Endothelial cell of umbilical vein (primary cell): Measurements from ENCODE around the gene CRB1. TPM values are rescaled to one million over a fixed set of nuclear protein-coding genes. Genes with fewer than 3 reads are reported as not detected.
"Not testable (repeated sequence)": the region's sequence is repeated elsewhere in the genome, so short reads cannot be mapped to it uniquely, and the experiment has no call there.

Source experiments
- BruUV-seq: library from RNA; stranded (reverse); fragments of 400-500 nt; replicated peaks from 2 replicates; lab custom pipeline; 2021; lab: Mats Ljungman, UMichigan
- CTCF ChIA-PET: fragments of 300-600, 350-600 bp; sonication (Branson Sonifier 250); formaldehyde crosslinking; loops from one replicate; lab custom pipeline; 2021; ENCODE audit warnings: antibody characterized with exemption, inconsistent platforms; lab: Charles Lee
- POLR2A ChIA-PET: fragments of 300-600, 350-600 bp; sonication (Branson Sonifier 250); formaldehyde crosslinking; loops from one replicate; lab custom pipeline; 2021; ENCODE audit warnings: antibody characterized with exemption, inconsistent platforms; lab: Charles Lee
- DNase-seq: peaks from one replicate; pipeline ENCODE4 v3.0.0-alpha.2; 2011; ENCODE audit warnings: low read depth, low spot score
- FAIRE-seq: peaks from 2 replicates; lab custom pipeline; 2011; peaks lifted over from hg19 to GRCh38; lab: Jason Lieb, UNC
- H2AFZ ChIP-seq: 2 replicates; pipeline ENCODE4 v1.6.0; 2012; ENCODE audit warnings: low read depth, low read length, control low read depth, inconsistent platforms
- H3K27ac ChIP-seq: 2 replicates; pipeline ENCODE4 v1.5.1; 2011; ENCODE audit warnings: low read depth, mild to moderate bottlenecking, control low read depth, low read length, moderate library complexity; ENCODE audit not compliant: insufficient read depth
- H3K27me3 ChIP-seq, 2 experiments: 2 replicates each; pipeline versions ENCODE4 v1.6.0 to v1.6.1; 2011; ENCODE audit warnings: low read length in 2 of 2, mixed read lengths in 1 of 2; ENCODE audit not compliant: control insufficient read depth in 2 of 2, insufficient read depth in 2 of 2
- H3K36me3 ChIP-seq, 2 experiments: 2 replicates in 1 of 2; 3 replicates in 1 of 2; pipeline ENCODE4 v1.5.1; 2011; ENCODE audit warnings: low read length in 2 of 2, mild to moderate bottlenecking in 1 of 2, moderate library complexity in 1 of 2; ENCODE audit not compliant: control insufficient read depth in 2 of 2, insufficient read depth in 2 of 2; ENCODE audit errors: extremely low read depth in 1 of 2
- H3K4me1 ChIP-seq: 3 replicates; pipeline ENCODE4 v1.5.1; 2011; ENCODE audit warnings: mild to moderate bottlenecking, low read length; ENCODE audit not compliant: control insufficient read depth, insufficient read depth; ENCODE audit errors: extremely low read depth
- H3K4me2 ChIP-seq: 2 replicates; pipeline ENCODE4 v1.6.1; 2011; ENCODE audit warnings: low read length, control low read depth, mixed read lengths; ENCODE audit not compliant: insufficient read depth
- H3K4me3 ChIP-seq, 3 experiments: fragments of 200-600 bp in 1 of 3; sonication (generic), shearing (Covaris generic) in 1 of 3; replicated peaks in 1 of 3; 2 replicates each; pipeline ENCODE4 v1.5.1; 2011 to 2016; ENCODE audit warnings: control low read depth in 3 of 3, low read length in 3 of 3, mild to moderate bottlenecking in 2 of 3, inconsistent platforms in 1 of 3, low read depth in 1 of 3, moderate library complexity in 1 of 3; ENCODE audit not compliant: insufficient read depth in 1 of 3
- H3K79me2 ChIP-seq: 2 replicates; pipeline ENCODE4 v1.6.0; 2012; ENCODE audit warnings: low read length, inconsistent platforms; ENCODE audit not compliant: control insufficient read depth, insufficient read depth
- H3K9ac ChIP-seq: replicated peaks from 2 replicates; pipeline ENCODE3; 2011; ENCODE audit warnings: low read length, control low read depth; ENCODE audit not compliant: insufficient read depth; ENCODE audit errors: extremely low read depth
- H3K9me1 ChIP-seq: replicated peaks from 3 replicates; pipeline ENCODE4 v1.6.0; 2011; ENCODE audit warnings: mild to moderate bottlenecking, low read length; ENCODE audit not compliant: control insufficient read depth, insufficient read depth; ENCODE audit errors: extremely low read depth
- H3K9me3 ChIP-seq: replicated peaks from 2 replicates; pipeline ENCODE4 v1.5.1; 2012; ENCODE audit warnings: low read length, inconsistent platforms; ENCODE audit not compliant: control insufficient read depth, insufficient read depth
- H4K20me1 ChIP-seq: replicated peaks from 2 replicates; pipeline ENCODE3; 2011; ENCODE audit warnings: mild to moderate bottlenecking, low read length; ENCODE audit not compliant: control insufficient read depth, insufficient read depth; ENCODE audit errors: extremely low read depth
- CTCF ChIP-seq, 2 donors: IDR thresholded peaks; 1 replicate in 1 of 2; 2 replicates in 1 of 2; pipeline ENCODE4 v1.5.1; 2011; ENCODE audit warnings: low read length in 2 of 2, mild to moderate bottlenecking in 2 of 2, moderate library complexity in 2 of 2, control low read depth in 1 of 2, inconsistent platforms in 1 of 2, low read depth in 1 of 2; ENCODE audit not compliant: insufficient read depth in 1 of 2; ENCODE audit errors: extremely low read depth in 1 of 2
- EZH2 ChIP-seq: IDR thresholded peaks from 2 replicates; pipeline ENCODE4 v1.6.1; 2012; ENCODE audit warnings: borderline replicate concordance, low read depth, mild to moderate bottlenecking, moderate library complexity, low read length, inconsistent platforms; ENCODE audit not compliant: severe bottlenecking
- FOS ChIP-seq: IDR thresholded peaks from 2 replicates; pipeline ENCODE4 v1.6.1; 2011; ENCODE audit warnings: mild to moderate bottlenecking, low read length, moderate library complexity, borderline replicate concordance; ENCODE audit not compliant: insufficient read depth
- GATA2 ChIP-seq: IDR thresholded peaks from 2 replicates; pipeline ENCODE4 v1.7.0; 2011; ENCODE audit warnings: low read depth, mild to moderate bottlenecking, moderate library complexity, mixed read lengths, low read length; ENCODE audit not compliant: insufficient read length, insufficient read depth
- MAX ChIP-seq: IDR thresholded peaks from 2 replicates; pipeline ENCODE4 v1.6.1; 2011; ENCODE audit not compliant: insufficient read depth, insufficient read length
- MYC ChIP-seq: IDR thresholded peaks from one replicate; pipeline ENCODE4 v1.6.1; 2011; ENCODE audit warnings: mild to moderate bottlenecking, low read depth, low read length
- POLR2A ChIP-seq: IDR thresholded peaks from 2 replicates; pipeline ENCODE4 v1.6.1; 2012; ENCODE audit warnings: low read depth, mild to moderate bottlenecking, control low read depth, low read length
- POLR2AphosphoS5 ChIP-seq: IDR thresholded peaks from 2 replicates; pipeline ENCODE4 v1.6.1; 2012; ENCODE audit warnings: low read depth, mild to moderate bottlenecking, control low read depth, low read length, moderate library complexity; ENCODE audit not compliant: insufficient read depth
- dilution Hi-C: fragments of 300-500 bp; cut with MboI; formaldehyde crosslinking; loops from one replicate; pipeline ENCODE4 v1.15.0; 2019; ENCODE audit warnings: low sequenced_read_pairs; ENCODE audit not compliant: extremely low pct_ligation_motif_present
- intact Hi-C: fragments of 100-400 bp; cut with micrococcal nuclease; formaldehyde crosslinking; loops from one replicate; pipeline ENCODE4 v1.10.0; 2022
- polyA plus RNA-seq, 4 experiments: library from polyadenylated mRNA; depleted of rRNA in 3 of 4; stranded (reverse) in 3 of 4; unstranded in 1 of 4; fragments of >200 nt; gene quantifications; 2 replicates each; pipeline versions ENCODE4 v1.2.1 to v1.2.3, GENCODE V29; 2011 to 2012; ENCODE audit warnings: missing spikeins in 1 of 4
- total RNA-seq: library from RNA; stranded (reverse); gene quantifications from 2 replicates; pipeline ENCODE4 v1.2.3, GENCODE V29; 2021

CRB1 gene
- total and polyA plus RNA-seq, 2 donors (not counting 3 experiments of a cell fraction or from before 2014, with no cell fraction given): not detected

- BruUV-seq: no TSS peak
- no peaks in the 10 kb centered on the region for H4K20me1 ChIP-seq
- H3K27me3 ChIP-seq: no peaks in the 10 kb centered on the region
- TF ChIP-seq FOS: no peak
- H3K36me3 ChIP-seq: no peaks in the 10 kb centered on the region
- intact Hi-C loops (loop anchor here (1.0 to 10.0 kb wide), 3 partner anchors 524 to 1284 kb away; no protein-coding TSS in a partner anchor), dilution Hi-C loops (no loop called here)
- no peaks in the 10 kb centered on the region for H3K9me1 ChIP-seq
- no peak overlapping the region for H3K4me2 ChIP-seq
- no peak overlapping the region for H3K27ac ChIP-seq
- DNase-seq: no peak
- no peak for FAIRE-seq
- H3K79me2 ChIP-seq: no peaks in the 10 kb centered on the region
- no peak overlapping the region for H2AFZ ChIP-seq
- no peak overlapping the region for H3K4me3 ChIP-seq
- H3K4me1 ChIP-seq: no peaks in the 10 kb centered on the region
- POLR2A ChIA-PET: no interaction called here
- H3K9me3 ChIP-seq: no peaks in the 10 kb centered on the region
- CTCF ChIA-PET: interaction anchor here (0.6 to 2.0 kb wide), 34 partner anchors 9 to 1302 kb away, joined by 3 to 34 read pairs (median 5); no protein-coding TSS in a partner anchor
- no peak overlapping the region for H3K9ac ChIP-seq
Observed at GRCh38 chr1:197400522-197400902, 132.5 kb downstream of the CRB1 start.

- Histone ChIP-seq H3K9me3 (no peaks in the 10 kb centered on the region), H3K9ac (no peak overlapping the region), H2AFZ (no peak overlapping the region), H3K27me3 (no peaks in the 10 kb centered on the region), H3K27ac (no peak overlapping the region), H3K36me3 (no peaks in the 10 kb centered on the region), H3K79me2 (no peaks in the 10 kb centered on the region), H3K9me1 (no peaks in the 10 kb centered on the region), H3K4me3 (no peak overlapping the region), H3K4me1 (no peaks in the 10 kb centered on the region), H4K20me1 (no peaks in the 10 kb centered on the region), H3K4me2 (no peak overlapping the region)
- DNase-seq (no peak), FAIRE-seq (no peak)
- POLR2A ChIA-PET: no interaction called here
- no TSS peak for BruUV-seq
- intact Hi-C loops (loop anchor here (10.0 kb wide), 1 partner anchor 1283 kb away; no protein-coding TSS in a partner anchor), dilution Hi-C loops (no loop called here)
- CTCF ChIA-PET: no interaction called here
- no peak for TF ChIP-seq GATA2
- TF ChIP-seq MAX: no peak
- TF ChIP-seq POLR2AphosphoS5: no peak
- no peak for TF ChIP-seq EZH2
- TF ChIP-seq FOS: no peak
- no peak for TF ChIP-seq MYC
- no peak for TF ChIP-seq POLR2A
- TF ChIP-seq CTCF (IDR thresholded peaks at IDR 0.05; ENCODE audit: extremely low read depth in 1 of 2, insufficient read depth in 1 of 2, low read depth in 1 of 2, low read length in 2 of 2): no peak
Observed at GRCh38 chr1:197402189-197402588, 134.1 kb downstream of the CRB1 start.

GRCh38 chr1:197404774-197405173 lies 136.7 kb downstream of the CRB1 start:
- CTCF ChIA-PET, H2AFZ ChIP-seq, H3K27me3 ChIP-seq, H3K4me3 ChIP-seq, H3K4me1 ChIP-seq, H3K9me3 ChIP-seq, dilution Hi-C loops, H3K79me2 ChIP-seq, POLR2A ChIA-PET, H3K9ac ChIP-seq, FAIRE-seq, DNase-seq, H3K9me1 ChIP-seq, H3K4me2 ChIP-seq, H4K20me1 ChIP-seq, H3K27ac ChIP-seq, H3K36me3 ChIP-seq, BruUV-seq: not testable (repeated sequence)
- intact Hi-C loops: loop anchor here (10.0 kb wide), 1 partner anchor 1280 kb away; no protein-coding TSS in a partner anchor
